Measurements from ENCODE around the gene OR52I1. TPM values are rescaled to one million over a fixed set of nuclear protein-coding genes. Genes with fewer than 3 reads are reported as not detected.

Gene OR52I1
- total RNA-seq, 4 donors from 2014 or later: not detected

DNA sequence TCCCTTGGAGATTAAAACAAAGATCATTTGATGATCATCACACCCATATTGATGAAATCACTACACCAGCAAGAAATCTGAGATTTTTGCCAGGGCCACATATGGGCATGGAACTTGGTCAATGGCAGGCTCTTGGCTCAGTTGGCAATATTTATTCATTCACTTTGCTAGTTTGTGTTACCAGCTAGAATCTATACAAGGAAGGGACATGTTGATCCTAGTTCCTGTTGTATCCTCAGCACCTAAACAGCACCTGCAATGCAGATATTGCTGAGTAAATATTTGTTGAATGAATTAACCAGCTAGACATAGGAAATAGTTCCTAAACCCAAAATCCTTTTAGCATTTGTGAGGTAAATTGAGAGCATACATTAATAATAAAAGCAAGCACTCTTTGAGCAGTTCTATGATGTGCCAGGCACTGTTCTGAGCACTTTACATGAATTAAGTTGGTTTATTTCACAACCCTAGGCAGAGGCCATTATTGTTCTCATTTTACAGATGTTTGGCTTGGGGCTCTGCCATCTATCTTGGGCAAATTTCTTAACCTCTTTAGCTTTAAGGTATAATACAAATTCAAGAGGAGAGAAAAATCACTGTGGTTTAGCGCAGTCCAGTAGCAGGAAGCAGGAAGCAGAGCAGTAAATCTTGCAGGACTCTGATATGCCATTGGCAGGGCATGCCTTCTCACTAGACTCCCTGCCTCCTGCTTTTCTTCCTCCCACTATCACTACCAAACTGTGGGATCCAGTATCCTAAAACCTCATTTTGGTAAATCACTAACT is 12.6 kb downstream of the OR52I1 start:
- Histone ChIP-seq H3K36me3 (peaks cover 0 to 27% (median 0%) of the 10 kb centered on the region in 3 donors), H3K27ac (no peak overlapping the region), H3K4me3 (peak overlapping the region in 2 of 4 donors; percentile 65 to 86), H3K4me1 (peaks cover 0 to 20% (median 3%) of the 10 kb centered on the region in 4 donors), H3K27me3 (no peaks in the 10 kb centered on the region), H3K9me3 (no peaks in the 10 kb centered on the region)
- TF ChIP-seq CTCF (IDR thresholded peaks at IDR 0.05): no peak
- TF ChIP-seq POLR2A (IDR thresholded peaks at IDR 0.05): no peak
- DNase-seq: no peak

- TF ChIP-seq POLR2A (IDR thresholded peaks at IDR 0.05): no peak
- TF ChIP-seq CTCF (IDR thresholded peaks at IDR 0.05): no peak
- no peak for DNase-seq
These were observed 13.3 kb downstream of the OR52I1 start for GRCh38 chr11:4607096-4607495.

DNA sequence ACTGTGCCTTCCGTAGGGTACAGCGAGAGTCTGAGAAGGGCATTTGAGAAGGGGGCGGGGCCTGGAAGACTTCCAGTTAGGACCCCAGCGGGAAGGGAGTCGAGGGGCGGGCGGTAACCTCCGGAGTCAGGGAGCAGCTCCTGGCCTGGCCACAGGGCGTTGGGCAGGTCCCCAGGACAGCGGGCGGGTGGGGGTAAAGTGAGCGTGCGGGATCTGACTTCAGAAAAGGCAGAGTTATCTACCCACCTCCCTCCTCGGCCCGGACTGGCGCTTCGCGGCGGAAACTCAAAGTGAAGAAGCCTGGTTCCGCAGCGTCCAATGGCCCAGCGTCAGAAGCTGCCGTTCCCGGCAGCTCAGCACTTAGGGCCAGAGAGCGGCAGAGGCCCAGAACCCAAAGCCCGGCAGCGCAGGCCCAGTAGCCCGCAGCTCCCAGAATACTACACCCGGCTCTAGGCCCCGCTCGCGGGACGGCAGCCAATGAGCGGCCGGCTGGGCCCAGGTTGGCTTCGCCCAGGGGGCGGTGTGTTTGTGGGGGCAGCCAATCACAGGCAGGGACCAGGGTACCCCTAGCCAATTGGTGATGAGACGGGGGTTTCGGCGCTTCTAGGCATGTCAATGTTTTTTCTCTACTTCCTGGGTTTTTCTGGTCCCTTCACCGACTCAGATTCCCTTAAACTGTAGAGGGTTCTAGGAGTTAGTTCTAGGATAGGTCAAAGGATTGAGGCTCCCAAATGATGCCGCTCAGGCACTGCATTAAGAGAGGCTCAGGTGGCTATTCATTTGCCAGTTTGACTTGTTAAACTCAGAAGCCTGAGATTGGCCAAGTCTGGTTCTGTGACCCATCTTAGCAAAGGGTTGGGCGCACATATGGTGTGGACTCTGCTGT is 14.2 kb downstream of the OR52I1 start, which contains the start of gene TRIM68:
TSS of gene TRIM68 (minus strand) at position 451 of the 886 bp plus-strand sequence. CDS start 2,727 bp downstream, outside the sequence.
- Histone ChIP-seq H3K4me1 (peaks cover 0 to 20% (median 3%) of the 10 kb centered on the region in 4 donors), H3K27me3 (no peaks in the 10 kb centered on the region), H3K9me3 (no peaks in the 10 kb centered on the region), H3K4me3 (peak within 1 kb of the TSS; percentile 65 to 86 (median 75)), H3K36me3 (peaks cover 0 to 14% (median 0%) of the 10 kb centered on the region in 3 donors), H3K27ac (peak within 1 kb of the TSS; percentile 82 to 86 (median 84))
- TF ChIP-seq CTCF (IDR thresholded peaks at IDR 0.05) (peak in 2 of 6 experiments; percentile 7), POLR2A (IDR thresholded peaks at IDR 0.05) (peak; percentile 36 to 64)
- DNase-seq: peak; percentile 95 to 98 (median 96)

More at GRCh38 chr11:4607096-4607495, 13.3 kb downstream of the OR52I1 start:
- no peaks in the 10 kb centered on the region for H3K27me3 ChIP-seq
- H3K36me3 ChIP-seq: peaks cover 0 to 20% (median 0%) of the 10 kb centered on the region in 3 donors
- H3K27ac ChIP-seq: peak overlapping the region in 1 of 4 donors; percentile 86
- peak overlapping the region; percentile 65 to 86 (median 75) for H3K4me3 ChIP-seq
- peaks cover 0 to 20% (median 3%) of the 10 kb centered on the region in 4 donors for H3K4me1 ChIP-seq
- H3K9me3 ChIP-seq: no peaks in the 10 kb centered on the region

- peak overlapping the region in 2 of 4 donors; percentile 3 to 4 for H3K4me3 ChIP-seq
- peaks cover 0 to 20% (median 3%) of the 10 kb centered on the region in 4 donors for H3K4me1 ChIP-seq
- H3K9me3 ChIP-seq: no peaks in the 10 kb centered on the region
- DNase-seq: no peak
- no peak overlapping the region for H3K27ac ChIP-seq
- no peaks in the 10 kb centered on the region for H3K36me3 ChIP-seq
- no peaks in the 10 kb centered on the region for H3K27me3 ChIP-seq
- TF ChIP-seq CTCF (IDR thresholded peaks at IDR 0.05) (no peak), POLR2A (IDR thresholded peaks at IDR 0.05) (no peak)
These were observed 16.6 kb downstream of the OR52I1 start for GRCh38 chr11:4610258-4610935.

GRCh38 chr11:4611986-4612385 is 18.1 kb downstream of the OR52I1 start:
- Histone ChIP-seq H3K27me3 (no peaks in the 10 kb centered on the region), H3K27ac (no peak overlapping the region), H3K4me1 (peaks cover 0 to 9% (median 0%) of the 10 kb centered on the region in 4 donors), H3K4me3 (no peak overlapping the region), H3K36me3 (no peaks in the 10 kb centered on the region), H3K9me3 (no peaks in the 10 kb centered on the region)
- TF ChIP-seq POLR2A (IDR thresholded peaks at IDR 0.05): no peak
- TF ChIP-seq CTCF (IDR thresholded peaks at IDR 0.05): no peak
- no peak for DNase-seq

Measured in Peyer's patch (tissue), 4 donors.